HEK293T (cell line): ENCODE results near the gene UMODL1.

ENCODE experiments used
- CTCF ChIA-PET: fragments of 350-600 bp; formaldehyde crosslinking; extraction: SDS; loops from one replicate; lab custom pipeline; 2021; ENCODE audit warnings: antibody characterized with exemption, inconsistent platforms; lab: Yijun Ruan, JAX
- POLR2A ChIA-PET: fragments of 350-600 bp; formaldehyde crosslinking; extraction: SDS; loops from one replicate; lab custom pipeline; 2020; ENCODE audit warnings: antibody characterized with exemption, inconsistent platforms; lab: Yijun Ruan, JAX
- DNase-seq: peaks from one replicate; pipeline ENCODE4 v3.0.0; 2012; ENCODE audit warnings: mixed read lengths; ENCODE audit errors: extremely low spot score
- ARNT ChIP-seq: fragments of 450-650 bp; IDR thresholded peaks from 2 replicates; pipeline ENCODE4 v1.6.1; 2017; ENCODE audit warnings: mild to moderate bottlenecking
- BHLHE40 ChIP-seq: fragments of 450-650 bp; IDR thresholded peaks from 2 replicates; pipeline ENCODE4 v1.6.1; 2016; ENCODE audit warnings: mild to moderate bottlenecking, moderate library complexity, borderline replicate concordance
- CTBP1 ChIP-seq: fragments of 450-650 bp; IDR thresholded peaks from 2 replicates; pipeline ENCODE4 v1.6.1; 2016; ENCODE audit warnings: borderline replicate concordance
- ELF4 ChIP-seq: fragments of 450-650 bp; IDR thresholded peaks from 2 replicates; pipeline ENCODE4 v1.6.1; 2017; ENCODE audit warnings: antibody characterized with exemption
- FOXA1 ChIP-seq: fragments of 450-650 bp; IDR thresholded peaks from 2 replicates; pipeline ENCODE4 v1.6.1; 2016; ENCODE audit warnings: mild to moderate bottlenecking
- FOXK2 ChIP-seq: fragments of 450-650 bp; IDR thresholded peaks from 2 replicates; pipeline ENCODE4 v1.6.1; 2016; ENCODE audit warnings: mild to moderate bottlenecking
- FOXM1 ChIP-seq: fragments of 450-650 bp; IDR thresholded peaks from 2 replicates; pipeline ENCODE4 v1.6.1; 2017; ENCODE audit warnings: mild to moderate bottlenecking, borderline replicate concordance
- HDGF ChIP-seq: fragments of 450-650 bp; IDR thresholded peaks from 2 replicates; pipeline ENCODE4 v1.6.1; 2017; ENCODE audit warnings: antibody characterized with exemption, borderline replicate concordance
- L3MBTL2 ChIP-seq: fragments of 450-650 bp; conservative IDR thresholded peaks from 2 replicates; pipeline ENCODE4 v1.6.1; 2016; ENCODE audit warnings: mild to moderate bottlenecking
- LEF1 ChIP-seq: fragments of 450-650 bp; IDR thresholded peaks from 2 replicates; pipeline ENCODE4 v1.6.1; 2017; ENCODE audit warnings: mild to moderate bottlenecking, borderline replicate concordance
- NFRKB ChIP-seq: fragments of 450-650 bp; IDR thresholded peaks from 2 replicates; pipeline ENCODE4 v1.6.1; 2016; ENCODE audit warnings: mild to moderate bottlenecking, moderate library complexity
- PKNOX1 ChIP-seq: fragments of 450-650 bp; IDR thresholded peaks from 2 replicates; pipeline ENCODE4 v1.6.1; 2016
- SP1 ChIP-seq: fragments of 450-650 bp; IDR thresholded peaks from 2 replicates; pipeline ENCODE4 v1.6.1; 2017
- SUZ12 ChIP-seq: fragments of 450-650 bp; IDR thresholded peaks from 2 replicates; pipeline ENCODE4 v1.6.1; 2016; ENCODE audit warnings: mild to moderate bottlenecking
- TARDBP ChIP-seq: fragments of 450-650 bp; IDR thresholded peaks from 2 replicates; pipeline ENCODE4 v1.6.1; 2016
- ZNF384 ChIP-seq: fragments of 450-650 bp; IDR thresholded peaks from 2 replicates; pipeline ENCODE4 v1.6.1; 2016

The UMODL1 gene

GRCh38 chr21:42026082-42026435 is 45.1 kb upstream of the UMODL1 start:
- TF ChIP-seq BHLHE40 (no peak), SP1 (no peak), NFRKB (no peak), LEF1 (no peak), CTBP1 (no peak), FOXA1 (no peak), HDGF (no peak), TARDBP (no peak), L3MBTL2 (no peak), ZNF384 (no peak), ELF4 (no peak), PKNOX1 (no peak)
- ChIA-PET CTCF (interaction anchor here (0.6 kb wide), 1 partner anchor 12 kb away, joined by 3 read pairs; no protein-coding TSS in a partner anchor), POLR2A (no interaction called here)
- no peak for DNase-seq

GRCh38 chr21:42027085-42027821 is 43.9 kb upstream of the UMODL1 start:
- DNase-seq = no peak
- POLR2A ChIA-PET = no interaction called here
- TF ChIP-seq ZNF384 (no peak), TARDBP (no peak), BHLHE40 (no peak), NFRKB (no peak), FOXM1 (no peak), SP1 (no peak), ARNT (no peak), FOXK2 (no peak)
- CTCF ChIA-PET = no interaction called here

GRCh38 chr21:42027822-42028765 is 43.0 kb upstream of the UMODL1 start:
- ChIA-PET CTCF (no interaction called here), POLR2A (no interaction called here)
- no peak for TF ChIP-seq ARNT
- TF ChIP-seq SP1 = no peak
- TF ChIP-seq CTBP1 = no peak
- no peak for TF ChIP-seq HDGF
- no peak for TF ChIP-seq BHLHE40
- no peak for TF ChIP-seq NFRKB
- TF ChIP-seq TARDBP = no peak
- TF ChIP-seq FOXM1 = no peak
- TF ChIP-seq LEF1 = no peak

GRCh38 chr21:42028766-42029425 is 42.2 kb upstream of the UMODL1 start:
- no peak for TF ChIP-seq LEF1
- no peak for TF ChIP-seq SP1
- no peak for TF ChIP-seq ZNF384
- TF ChIP-seq FOXA1 = no peak
- no peak for TF ChIP-seq SUZ12
- TF ChIP-seq BHLHE40 = no peak
- TF ChIP-seq TARDBP = no peak
- TF ChIP-seq L3MBTL2 = no peak
- no peak for TF ChIP-seq FOXK2
- no peak for TF ChIP-seq CTBP1
- TF ChIP-seq ARNT = no peak
- no peak for TF ChIP-seq NFRKB
- TF ChIP-seq HDGF = no peak
- ChIA-PET POLR2A (no interaction called here), CTCF (no interaction called here)
- DNase-seq = no peak

More at GRCh38 chr21:42027822-42028765, 43.0 kb upstream of the UMODL1 start:
- DNase-seq = no peak

GRCh38 chr21:42030311-42030710 is 40.8 kb upstream of the UMODL1 start:
- CTCF ChIA-PET = no interaction called here
- no peak for DNase-seq
- POLR2A ChIA-PET = no interaction called here
- no peak for TF ChIP-seq ZNF384
- no peak for TF ChIP-seq ELF4
- no peak for TF ChIP-seq FOXM1
- no peak for TF ChIP-seq BHLHE40
- TF ChIP-seq L3MBTL2 = no peak
- TF ChIP-seq PKNOX1 = no peak
- TF ChIP-seq FOXA1 = no peak
- TF ChIP-seq CTBP1 = no peak
- no peak for TF ChIP-seq FOXK2
- TF ChIP-seq SUZ12 = no peak
- no peak for TF ChIP-seq NFRKB
- TF ChIP-seq SP1 = no peak
- no peak for TF ChIP-seq HDGF
- no peak for TF ChIP-seq TARDBP
- no peak for TF ChIP-seq ARNT
- no peak for TF ChIP-seq LEF1

- ChIA-PET CTCF (no interaction called here), POLR2A (no interaction called here)
- no peak for TF ChIP-seq FOXK2
- no peak for TF ChIP-seq SP1
- TF ChIP-seq CTBP1 = no peak
- TF ChIP-seq ELF4 = no peak
- TF ChIP-seq ZNF384 = no peak
- TF ChIP-seq LEF1 = no peak
- no peak for TF ChIP-seq NFRKB
- no peak for TF ChIP-seq TARDBP
- no peak for TF ChIP-seq FOXM1
- no peak for DNase-seq
Observed at GRCh38 chr21:42031241-42031640, 39.9 kb upstream of the UMODL1 start.
